ENCODE results near the gene VWA1.

DNA sequence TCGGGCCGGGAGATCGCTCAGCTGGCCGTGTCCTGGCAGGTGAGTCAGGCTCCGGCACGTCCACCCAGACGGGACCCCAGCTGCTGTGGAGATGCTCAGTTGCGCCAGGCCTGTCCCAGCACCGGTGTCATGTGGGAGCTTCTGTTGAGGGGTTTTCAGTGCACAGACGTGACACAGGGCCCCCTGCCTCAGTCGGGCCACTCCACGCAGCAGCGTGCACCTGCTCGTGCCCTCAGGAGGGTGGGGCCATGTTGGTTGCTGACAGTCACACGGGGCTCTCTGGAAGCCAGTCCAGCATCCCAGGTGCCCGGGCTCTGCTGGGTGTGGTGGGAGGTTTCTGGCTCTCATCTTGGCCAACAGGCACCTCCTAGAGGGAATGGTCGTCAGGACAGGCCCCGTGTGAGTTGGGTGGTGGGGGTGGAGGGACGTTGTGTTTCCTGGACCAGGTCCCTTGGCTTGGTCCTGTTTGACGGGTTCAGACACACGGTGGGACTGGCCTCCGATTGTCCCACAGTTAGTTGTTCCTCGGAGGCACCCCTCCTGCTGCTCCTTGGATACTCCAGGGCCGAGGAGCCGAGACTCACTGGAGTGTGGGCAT lies 55.2 kb downstream of the VWA1 start:
- TF ChIP-seq CTCF (conservative IDR thresholded peaks at IDR 0.05; ENCODE audit: low read depth in 2 of 2) (no peak), EZH2phosphoT487 (IDR thresholded peaks at IDR 0.05; ENCODE audit: unreplicated experiment) (no peak), NANOG (IDR thresholded peaks at IDR 0.05; ENCODE audit: borderline replicate concordance) (no peak)
- TF ChIP-seq, protein P1, sequence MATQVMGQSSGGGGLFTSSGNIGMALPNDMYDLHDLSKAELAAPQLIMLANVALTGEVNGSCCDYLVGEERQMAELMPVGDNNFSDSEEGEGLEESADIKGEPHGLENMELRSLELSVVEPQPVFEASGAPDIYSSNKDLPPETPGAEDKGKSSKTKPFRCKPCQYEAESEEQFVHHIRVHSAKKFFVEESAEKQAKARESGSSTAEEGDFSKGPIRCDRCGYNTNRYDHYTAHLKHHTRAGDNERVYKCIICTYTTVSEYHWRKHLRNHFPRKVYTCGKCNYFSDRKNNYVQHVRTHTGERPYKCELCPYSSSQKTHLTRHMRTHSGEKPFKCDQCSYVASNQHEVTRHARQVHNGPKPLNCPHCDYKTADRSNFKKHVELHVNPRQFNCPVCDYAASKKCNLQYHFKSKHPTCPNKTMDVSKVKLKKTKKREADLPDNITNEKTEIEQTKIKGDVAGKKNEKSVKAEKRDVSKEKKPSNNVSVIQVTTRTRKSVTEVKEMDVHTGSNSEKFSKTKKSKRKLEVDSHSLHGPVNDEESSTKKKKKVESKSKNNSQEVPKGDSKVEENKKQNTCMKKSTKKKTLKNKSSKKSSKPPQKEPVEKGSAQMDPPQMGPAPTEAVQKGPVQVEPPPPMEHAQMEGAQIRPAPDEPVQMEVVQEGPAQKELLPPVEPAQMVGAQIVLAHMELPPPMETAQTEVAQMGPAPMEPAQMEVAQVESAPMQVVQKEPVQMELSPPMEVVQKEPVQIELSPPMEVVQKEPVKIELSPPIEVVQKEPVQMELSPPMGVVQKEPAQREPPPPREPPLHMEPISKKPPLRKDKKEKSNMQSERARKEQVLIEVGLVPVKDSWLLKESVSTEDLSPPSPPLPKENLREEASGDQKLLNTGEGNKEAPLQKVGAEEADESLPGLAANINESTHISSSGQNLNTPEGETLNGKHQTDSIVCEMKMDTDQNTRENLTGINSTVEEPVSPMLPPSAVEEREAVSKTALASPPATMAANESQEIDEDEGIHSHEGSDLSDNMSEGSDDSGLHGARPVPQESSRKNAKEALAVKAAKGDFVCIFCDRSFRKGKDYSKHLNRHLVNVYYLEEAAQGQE (IDR thresholded peaks at IDR 0.05; ENCODE audit: unreplicated experiment), result no peak
